ENCODE data around the gene TRO. TPM values are rescaled to one million over a fixed set of nuclear protein-coding genes. Genes with fewer than 3 reads are reported as not detected.
A peak's percentile ranks its signal among the peaks of the same experiment; 100 is the strongest.

TRO gene
- polyA plus RNA-seq, 3 donors = not detected

DNA sequence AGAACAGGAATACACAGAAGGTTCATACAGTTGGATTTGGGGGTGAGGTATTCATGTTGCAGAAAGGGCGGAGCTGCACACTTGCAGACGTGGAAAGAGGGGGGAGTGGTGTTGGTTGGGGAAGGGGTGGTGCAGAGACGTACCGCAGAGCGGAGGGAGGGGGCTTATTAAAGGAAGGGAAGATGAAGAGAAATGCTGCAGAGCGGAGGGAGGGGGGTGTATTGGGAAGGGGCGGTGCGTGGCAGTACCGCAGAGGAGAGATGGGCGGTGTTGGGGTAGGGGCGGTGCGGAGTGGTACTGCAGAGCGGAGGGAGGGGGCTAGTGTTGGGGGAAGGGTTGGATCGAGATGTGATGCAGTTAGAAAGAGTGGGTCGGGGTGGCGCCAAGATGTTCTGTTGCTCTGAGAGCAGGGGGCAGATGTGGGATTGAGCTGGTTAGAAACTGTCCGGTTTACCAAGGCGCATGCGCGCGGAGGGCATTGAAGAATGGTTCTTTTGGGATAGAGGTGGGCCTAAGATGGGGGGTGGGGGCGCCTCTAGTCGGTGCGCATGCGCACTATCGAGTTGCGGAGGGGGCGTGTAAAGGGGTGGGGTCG, 900 bp downstream of the TRO start:
- peak overlapping the region; percentile 73 for H3K4me2 ChIP-seq (replicated peaks; ENCODE audit: extremely low read depth, low read length, poor library complexity, severe bottlenecking)
- peaks cover 0 to 7% of the 10 kb centered on the region in 2 donors for H3K9me3 ChIP-seq (replicated peaks in 1 of 2; ENCODE audit: control insufficient read depth in 1 of 2, insufficient read depth in 1 of 2, low read length in 2 of 2)
- Mint-ChIP-seq H3K4me1 (peaks cover 18% of the 10 kb centered on the region), H3K27ac (no peak overlapping the region), H3K27me3 (ENCODE audit: low read depth in 3 of 3) (peaks cover 11 to 14% (median 14%) of the 10 kb centered on the region in 3 donors), H3K36me3 (no peaks in the 10 kb centered on the region), H3K9me3 (peaks cover 0 to 7% (median 2%) of the 10 kb centered on the region in 7 donors), H3K4me3 (peak overlapping the region; percentile 74 to 89)
- TF ChIP-seq CTCF (IDR thresholded peaks at IDR 0.05) = no peak
- H3K27me3 ChIP-seq (ENCODE audit: control insufficient read depth in 2 of 2, insufficient read depth in 2 of 2, low read length in 2 of 2) = peaks cover 0 to 7% of the 10 kb centered on the region in 2 donors
- H3K79me2 ChIP-seq (ENCODE audit: insufficient read depth, low read length) = no peaks in the 10 kb centered on the region
- 0% methylated on average over 16 of the region's 29 CpGs for WGBS (ENCODE audit: insufficient coverage)
- intact Hi-C loops (cut with micrococcal nuclease) = no loop called here
- no peak overlapping the region for H3K9ac ChIP-seq (ENCODE audit: insufficient read depth, low read length, poor library complexity, severe bottlenecking)
- no peaks in the 10 kb centered on the region for H3K36me3 ChIP-seq (replicated peaks in 1 of 2; ENCODE audit: control insufficient read depth in 1 of 2, insufficient read depth in 2 of 2, low read length in 2 of 2)
- H2AFZ ChIP-seq (ENCODE audit: insufficient read depth, low read depth, low read length, poor library complexity, severe bottlenecking) = peak overlapping the region; percentile 73
- peaks cover 7 to 11% of the 10 kb centered on the region in 2 donors for H3K4me1 ChIP-seq (ENCODE audit: control insufficient read depth in 1 of 2, insufficient read depth in 2 of 2, low read length in 2 of 2)
- no peaks in the 10 kb centered on the region for H4K20me1 ChIP-seq (ENCODE audit: insufficient read depth, low read length)
- no peak overlapping the region for H3K27ac ChIP-seq (ENCODE audit: low read depth in 1 of 2, low read length in 2 of 2)
- peak overlapping the region; percentile 6 to 68 (median 25) for H3K4me3 ChIP-seq (replicated peaks in 1 of 3; ENCODE audit: low read depth in 2 of 3, low read length in 3 of 3)
- DNase-seq = no peak

DNA sequence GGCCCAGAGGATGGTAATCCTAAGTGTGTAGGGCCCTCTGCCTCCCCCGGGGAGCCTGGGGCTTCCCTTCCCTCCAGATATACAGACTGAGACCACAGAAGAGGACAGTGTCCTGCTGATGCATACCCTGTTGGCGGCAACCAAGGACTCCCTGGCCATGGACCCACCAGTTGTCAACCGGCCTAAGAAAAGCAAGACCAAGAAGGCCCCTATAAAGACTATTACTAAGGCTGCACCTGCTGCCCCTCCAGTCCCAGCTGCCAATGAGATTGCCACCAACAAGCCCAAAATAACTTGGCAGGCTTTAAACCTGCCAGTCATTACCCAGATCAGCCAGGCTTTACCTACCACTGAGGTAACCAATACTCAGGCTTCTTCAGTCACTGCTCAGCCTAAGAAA, 1.9 kb downstream of the TRO start:
- TF ChIP-seq CTCF (IDR thresholded peaks at IDR 0.05) = no peak
- Histone ChIP-seq H3K9ac (ENCODE audit: insufficient read depth, low read length, poor library complexity, severe bottlenecking) (no peak overlapping the region), H3K4me1 (ENCODE audit: control insufficient read depth in 1 of 2, insufficient read depth in 2 of 2, low read length in 2 of 2) (peaks cover 7 to 11% of the 10 kb centered on the region in 2 donors), H3K79me2 (ENCODE audit: insufficient read depth, low read length) (no peaks in the 10 kb centered on the region), H2AFZ (ENCODE audit: insufficient read depth, low read depth, low read length, poor library complexity, severe bottlenecking) (no peak overlapping the region), H3K36me3 (replicated peaks in 1 of 2; ENCODE audit: control insufficient read depth in 1 of 2, insufficient read depth in 2 of 2, low read length in 2 of 2) (no peaks in the 10 kb centered on the region), H3K9me3 (replicated peaks in 1 of 2; ENCODE audit: control insufficient read depth in 1 of 2, insufficient read depth in 1 of 2, low read length in 2 of 2) (peaks cover 0 to 7% of the 10 kb centered on the region in 2 donors), H3K4me2 (replicated peaks; ENCODE audit: extremely low read depth, low read length, poor library complexity, severe bottlenecking) (no peak overlapping the region), H3K27me3 (ENCODE audit: control insufficient read depth in 2 of 2, insufficient read depth in 2 of 2, low read length in 2 of 2) (peaks cover 0 to 7% of the 10 kb centered on the region in 2 donors), H3K4me3 (replicated peaks in 1 of 3; ENCODE audit: low read depth in 2 of 3, low read length in 3 of 3) (no peak overlapping the region), H3K27ac (ENCODE audit: low read depth in 1 of 2, low read length in 2 of 2) (no peak overlapping the region), H4K20me1 (ENCODE audit: insufficient read depth, low read length) (no peaks in the 10 kb centered on the region)
- intact Hi-C loops (cut with micrococcal nuclease) = no loop called here
- Mint-ChIP-seq H3K27ac (no peak overlapping the region), H3K9me3 (peaks cover 0 to 7% (median 2%) of the 10 kb centered on the region in 7 donors), H3K4me3 (no peak overlapping the region), H3K36me3 (no peaks in the 10 kb centered on the region), H3K27me3 (ENCODE audit: low read depth in 3 of 3) (peaks cover 11 to 14% (median 14%) of the 10 kb centered on the region in 3 donors), H3K4me1 (peaks cover 18% of the 10 kb centered on the region)
- DNase-seq = no peak
- WGBS (ENCODE audit: insufficient coverage) = 90% methylated on average over 2 of the region's 3 CpGs
